B cell (primary cell): ENCODE results near the gene SMOC1.

Experiments used
- CTCF ChIP-seq: fragments of 200-600 bp; IDR thresholded peaks from one replicate; pipeline ENCODE4 v1.8.0; 2022; ENCODE audit warnings: antibody characterized with exemption, mild to moderate bottlenecking
- EZH2 ChIP-seq: IDR thresholded peaks from 2 replicates; pipeline ENCODE4 v1.6.1; 2012; ENCODE audit warnings: borderline replicate concordance, low read depth, mild to moderate bottlenecking, moderate library complexity, low read length; ENCODE audit not compliant: insufficient read depth, poor library complexity, severe bottlenecking

- TF ChIP-seq EZH2: no peak
- TF ChIP-seq CTCF: no peak
Measured at GRCh38 chr14:69854598-69854997, 24.6 kb upstream of the SMOC1 start.
